GM23248 (cell line): Measurements from ENCODE around the gene CEMIP. TPM values are rescaled to one million over a fixed set of nuclear protein-coding genes. Genes with fewer than 3 reads are reported as not detected.

ENCODE experiments used
- DNase-seq: peaks from one replicate; pipeline ENCODE4 v3.0.0-alpha.2; 2015
- H2AFZ ChIP-seq: fragments of 200-600 bp; sonication (generic); 2 replicates; pipeline ENCODE4 v1.6.1; 2016; ENCODE audit warnings: antibody characterized with exemption
- H3F3A ChIP-seq: fragments of 200-600 bp; sonication (generic); 2 replicates; pipeline ENCODE4 v1.6.1; 2016; ENCODE audit warnings: mild to moderate bottlenecking, antibody characterized with exemption, mixed run types; ENCODE audit not compliant: insufficient read depth
- H3K27ac ChIP-seq: fragments of 200-600 bp; sonication (generic); 2 replicates; pipeline ENCODE4 v1.5.1; 2016; ENCODE audit warnings: mild to moderate bottlenecking
- H3K27me3 ChIP-seq: fragments of 200-600 bp; sonication (generic); replicated peaks from 2 replicates; pipeline ENCODE4 v1.6.1; 2016; ENCODE audit warnings: mild to moderate bottlenecking; ENCODE audit not compliant: insufficient read depth
- H3K36me3 ChIP-seq: fragments of 200-600 bp; sonication (generic); 2 replicates; pipeline ENCODE4 v1.6.1; 2016; ENCODE audit warnings: low read depth, mild to moderate bottlenecking
- H3K4me1 ChIP-seq: fragments of 200-600 bp; sonication (generic); 2 replicates; pipeline ENCODE4 v1.6.1; 2016; ENCODE audit warnings: mild to moderate bottlenecking; ENCODE audit not compliant: insufficient read depth
- H3K4me2 ChIP-seq: fragments of 200-600 bp; sonication (generic); one replicate; pipeline ENCODE4 v1.6.1; 2016; ENCODE audit warnings: mild to moderate bottlenecking; ENCODE audit not compliant: unreplicated experiment
- H3K4me3 ChIP-seq: fragments of 200-600 bp; sonication (generic); 2 replicates; pipeline ENCODE4 v1.5.1; 2016; ENCODE audit warnings: mild to moderate bottlenecking
- H3K79me2 ChIP-seq: fragments of 200-600 bp; sonication (generic); 2 replicates; pipeline ENCODE4 v1.6.1; 2016; ENCODE audit warnings: mild to moderate bottlenecking; ENCODE audit not compliant: insufficient read depth
- H3K9ac ChIP-seq: fragments of 200-600 bp; sonication (generic); 2 replicates; pipeline ENCODE4 v1.6.1; 2016; ENCODE audit warnings: mild to moderate bottlenecking
- H3K9me2 ChIP-seq: fragments of 200-600 bp; sonication (generic); 2 replicates; pipeline ENCODE4 v1.6.1; 2016; ENCODE audit warnings: mixed run types, mild to moderate bottlenecking, moderate library complexity; ENCODE audit not compliant: insufficient read depth
- H3K9me3 ChIP-seq: fragments of 200-600 bp; sonication (generic); one replicate; pipeline ENCODE4 v1.6.1; 2017; ENCODE audit warnings: low read depth
- H4K20me1 ChIP-seq: fragments of 200-600 bp; sonication (generic); 2 replicates; pipeline ENCODE4 v1.6.0; 2016; ENCODE audit not compliant: insufficient read depth
- EZH2 ChIP-seq: fragments of 200-600 bp; sonication (generic); IDR thresholded peaks from 2 replicates; pipeline ENCODE4 v1.6.1; 2018; ENCODE audit warnings: antibody characterized with exemption, mild to moderate bottlenecking; ENCODE audit not compliant: insufficient read depth, poor library complexity, severe bottlenecking
- EZH2phosphoT487 ChIP-seq: fragments of 200-600 bp; sonication (generic); IDR thresholded peaks from 2 replicates; pipeline ENCODE4 v1.6.1; 2018; ENCODE audit warnings: antibody characterized with exemption, moderate library complexity, mild to moderate bottlenecking, low read depth; ENCODE audit not compliant: insufficient read depth
- WGBS, 2 experiments: methylation state at CpG; one replicate each; pipeline ENCODE4 v1.1.6; 2015 to 2017; ENCODE audit warnings: low lambda C conversion rate in 2 of 2, low coverage in 1 of 2; ENCODE audit errors: missing lambda C conversion rate in 2 of 2; 5-methylcytosine and 5-hydroxymethylcytosine counted together
- in situ Hi-C: fragments of 300-500 bp; cut with MboI; formaldehyde crosslinking; loops from 2 replicates; pipeline ENCODE4 v1.15.0; 2020
- polyA plus RNA-seq: library from polyadenylated mRNA; unstranded; fragments of >200 nt; fragmentation: Nextera tagmentation; extraction: Ambion mirVana; gene quantifications from 2 replicates; pipeline ENCODE4 v1.2.1, GENCODE V29; 2016
- total RNA-seq: library from RNA; depleted of rRNA; stranded (reverse); fragments of >200 nt; shearing (Covaris generic); gene quantifications from 2 replicates; pipeline ENCODE4 v1.2.3, GENCODE V29; 2014

CEMIP gene
- total and polyA plus RNA-seq, 2 experiments from 2014 or later: 134 to 213 TPM

DNA sequence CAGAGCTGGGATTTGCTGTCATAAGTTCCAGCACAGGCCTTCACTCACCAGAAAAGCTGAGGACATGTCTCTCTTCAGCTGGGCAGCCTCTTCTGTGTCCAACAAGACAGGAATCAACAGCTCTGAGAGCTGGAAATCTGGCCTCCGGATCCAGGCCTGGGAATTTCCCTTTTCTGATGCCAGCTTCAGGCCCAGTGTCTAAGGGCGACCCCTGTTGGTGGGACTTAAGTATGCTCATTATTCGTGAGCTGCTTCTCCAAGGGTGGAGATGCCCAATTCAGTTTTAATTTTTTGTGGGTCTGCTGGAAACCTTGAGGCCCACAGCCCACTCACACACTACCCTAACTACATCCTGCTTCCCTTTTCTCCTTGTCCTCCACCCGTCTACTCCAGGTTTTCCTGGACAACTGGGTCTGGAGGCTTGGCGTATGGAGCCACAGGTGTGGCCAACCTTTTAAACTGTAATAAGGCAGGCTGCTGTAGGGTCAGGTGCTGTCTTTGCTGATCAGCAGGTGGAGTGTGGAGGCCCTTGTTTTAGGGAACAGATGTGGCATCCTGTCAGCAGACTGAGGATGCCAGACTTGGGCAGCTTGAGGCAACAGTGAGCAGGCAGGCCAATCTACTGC is 2.6 kb upstream of the CEMIP start:
- in situ Hi-C loops: loop anchor here (10.0 kb wide), 1 partner anchor 212 kb away; no protein-coding TSS in a partner anchor
- Histone ChIP-seq H3K27me3 (no peaks in the 10 kb centered on the region), H3K79me2 (peaks cover 14% of the 10 kb centered on the region; the same call in 1 of the 2 replicates), H3K36me3 (peaks cover 6% of the 10 kb centered on the region; the same call in 1 of the 2 replicates), H3K4me1 (peaks cover 34% of the 10 kb centered on the region), H3F3A (peaks cover 50% of the 10 kb centered on the region), H3K27ac (peak overlapping the region; percentile 76), H3K4me3 (no peak overlapping the region), H3K9me3 (no peaks in the 10 kb centered on the region), H3K9ac (peak overlapping the region; percentile 44), H2AFZ (peak overlapping the region; percentile 52; the same call in 1 of the 2 replicates), H3K9me2 (no peaks in the 10 kb centered on the region), H3K4me2 (peak overlapping the region; percentile 51), H4K20me1 (0 out of 2 replicates have a peak, but pooled peaks cover 4% of the 10 kb centered on the region)
- DNase-seq: peak; percentile 81
- WGBS, 2 experiments: 42 to 56% methylated on average over 5 of the region's 5 CpGs
- TF ChIP-seq EZH2phosphoT487 (no peak), EZH2 (no peak)

DNA sequence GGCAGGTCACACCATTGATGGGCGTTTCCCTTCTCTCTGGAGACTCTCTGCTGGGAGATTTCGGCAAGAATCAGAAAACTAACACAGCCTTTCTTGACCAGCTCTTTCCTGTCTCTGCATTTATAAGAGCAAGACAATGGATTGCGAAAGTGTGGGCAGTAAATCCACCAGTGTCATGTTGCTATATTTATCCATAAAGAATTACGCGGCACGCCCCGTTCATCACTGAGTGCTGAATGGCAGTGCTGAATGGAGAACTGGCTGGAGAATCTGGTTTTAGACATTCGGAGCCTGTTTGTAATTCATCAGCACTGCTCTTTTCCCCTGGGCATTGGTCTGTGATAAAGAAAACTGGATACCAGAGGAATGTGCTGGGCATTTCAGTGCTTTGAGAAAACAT is 2.0 kb upstream of the CEMIP start:
- TF ChIP-seq EZH2phosphoT487: no peak
- no peak for TF ChIP-seq EZH2
- DNase-seq: peak; percentile 96
- in situ Hi-C loops: loop anchor here (10.0 kb wide), 1 partner anchor 212 kb away; no protein-coding TSS in a partner anchor
- 7 to 13% methylated on average over 8 of the region's 8 CpGs for WGBS, 2 experiments
- Histone ChIP-seq H3K9me3 (no peaks in the 10 kb centered on the region), H3K4me2 (peak overlapping the region; percentile 51), H3K9me2 (no peaks in the 10 kb centered on the region), H2AFZ (no peak overlapping the region), H4K20me1 (0 out of 2 replicates have a peak, but pooled peaks cover 7% of the 10 kb centered on the region), H3K9ac (peak overlapping the region; percentile 44), H3K27me3 (no peaks in the 10 kb centered on the region), H3F3A (peaks cover 56% of the 10 kb centered on the region), H3K4me3 (0 out of 2 replicates have a peak overlapping the region, but pooled peaks have one; percentile 1), H3K4me1 (peaks cover 38% of the 10 kb centered on the region), H3K79me2 (peaks cover 17% of the 10 kb centered on the region; the same call in 1 of the 2 replicates), H3K36me3 (peaks cover 12% of the 10 kb centered on the region), H3K27ac (peak overlapping the region; percentile 76)

GRCh38 chr15:80777826-80778620 is 1.1 kb upstream of the CEMIP start:
- TF ChIP-seq EZH2phosphoT487 (no peak), EZH2 (no peak)
- H3K27me3 ChIP-seq: no peaks in the 10 kb centered on the region
- H4K20me1 ChIP-seq: 0 out of 2 replicates have a peak, but pooled peaks cover 15% of the 10 kb centered on the region
- peak overlapping the region; percentile 51 for H3K4me2 ChIP-seq
- H3K9me3 ChIP-seq: no peaks in the 10 kb centered on the region
- peaks cover 57% of the 10 kb centered on the region for H3F3A ChIP-seq
- peaks cover 22% of the 10 kb centered on the region; the same call in 1 of the 2 replicates for H3K79me2 ChIP-seq
- in situ Hi-C loops: loop anchor here (10.0 kb wide), 1 partner anchor 213 kb away; no protein-coding TSS in a partner anchor
- WGBS, 2 experiments: 89 to 90% methylated on average over 10 of the region's 10 CpGs
- peak overlapping the region; percentile 39 for H3K9ac ChIP-seq
- H3K4me1 ChIP-seq: peaks cover 38% of the 10 kb centered on the region
- H3K4me3 ChIP-seq: 0 out of 2 replicates have a peak overlapping the region, but pooled peaks have one; percentile 1
- H3K9me2 ChIP-seq: no peaks in the 10 kb centered on the region
- H2AFZ ChIP-seq: no peak overlapping the region
- H3K27ac ChIP-seq: peak overlapping the region; percentile 76
- H3K36me3 ChIP-seq: peaks cover 15% of the 10 kb centered on the region
- peak; percentile 27 for DNase-seq

DNA sequence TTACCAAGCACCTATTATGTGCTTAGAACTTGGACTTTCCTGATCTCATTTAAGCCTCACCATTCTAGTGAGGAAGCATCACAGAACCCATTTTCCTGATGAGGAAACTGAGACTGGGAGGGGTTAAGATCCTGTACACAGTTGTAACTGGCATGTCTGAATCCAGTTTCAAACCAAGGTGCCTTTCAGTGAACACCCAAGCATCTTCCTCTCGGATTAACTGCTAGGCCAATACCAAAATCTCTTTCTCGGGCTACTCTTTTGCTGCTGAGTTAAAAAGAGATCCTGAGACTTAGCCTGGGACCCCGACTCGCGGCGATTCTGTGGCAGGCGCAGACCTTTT is 578 bp upstream of the CEMIP start:
- H3K27me3 ChIP-seq: no peaks in the 10 kb centered on the region
- H4K20me1 ChIP-seq: 0 out of 2 replicates have a peak, but pooled peaks cover 15% of the 10 kb centered on the region
- H3K9me3 ChIP-seq: no peaks in the 10 kb centered on the region
- H3K79me2 ChIP-seq: peaks cover 22% of the 10 kb centered on the region; the same call in 1 of the 2 replicates
- no peak for TF ChIP-seq EZH2phosphoT487
- no peak for TF ChIP-seq EZH2
- 35 to 37% methylated on average over 7 of the region's 7 CpGs for whole genome bisulfite sequencing, 2 experiments
- H3K27ac ChIP-seq: no peak overlapping the region
- DNase-seq: no peak
- H3K36me3 ChIP-seq: peaks cover 15% of the 10 kb centered on the region
- peaks cover 35% of the 10 kb centered on the region for H3K4me1 ChIP-seq
- in situ Hi-C loops: loop anchor here (10.0 kb wide), 1 partner anchor 214 kb away; no protein-coding TSS in a partner anchor
- H3K4me3 ChIP-seq: peak overlapping the region; percentile 76
- peaks cover 60% of the 10 kb centered on the region for H3F3A ChIP-seq
- H3K4me2 ChIP-seq: peak overlapping the region; percentile 20
- H2AFZ ChIP-seq: no peak overlapping the region
- H3K9me2 ChIP-seq: no peaks in the 10 kb centered on the region
- H3K9ac ChIP-seq: no peak overlapping the region
